HG03045 (cell line): Measurements from ENCODE around the gene TIMM22.
"Not testable (repeated sequence)": the region's sequence is repeated elsewhere in the genome, so short reads cannot be mapped to it uniquely, and the experiment has no call there.

Experiments
- ATAC-seq: cut with Tn5 transposase; IDR thresholded peaks from one replicate; pipeline ENCODE4 v1.9.1; 2021; ENCODE audit warnings: mild to moderate bottlenecking, moderate library complexity; ENCODE audit not compliant: unreplicated experiment

TIMM22 gene

DNA sequence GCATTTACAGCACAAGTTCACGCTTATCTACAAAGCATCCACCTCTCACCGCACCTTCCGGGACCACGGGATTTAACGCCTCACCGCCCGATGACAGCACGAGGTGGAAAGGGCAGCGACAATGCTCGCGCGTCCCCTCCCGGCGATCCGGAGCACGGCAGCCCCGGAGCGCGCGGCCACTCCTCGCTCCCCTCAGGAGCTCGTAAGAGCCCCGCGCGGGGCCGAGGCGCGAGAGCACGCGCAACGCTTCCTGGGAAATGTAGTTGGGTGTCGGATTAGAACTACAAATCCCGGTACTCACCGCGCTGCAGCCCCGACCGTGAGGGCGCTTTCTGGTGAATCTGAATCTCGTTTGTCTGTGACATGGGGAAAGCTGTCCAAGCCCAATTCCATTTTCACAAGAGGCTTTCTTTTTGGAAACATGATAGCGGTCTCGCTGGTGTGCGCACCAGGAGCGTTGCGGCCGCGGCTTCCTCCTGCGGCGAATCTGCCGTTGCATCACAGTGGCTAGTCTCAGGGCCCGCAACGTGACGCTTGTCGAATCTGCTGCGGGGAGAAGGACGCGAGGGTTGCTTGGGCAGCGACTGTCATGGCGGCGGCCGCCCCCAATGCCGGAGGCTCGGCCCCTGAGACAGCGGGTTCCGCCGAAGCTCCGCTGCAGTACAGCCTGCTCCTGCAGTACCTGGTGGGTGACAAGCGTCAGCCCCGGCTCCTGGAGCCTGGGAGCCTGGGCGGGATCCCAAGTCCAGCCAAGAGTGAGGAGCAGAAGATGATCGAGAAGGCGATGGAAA is at the start of gene TIMM22:
TIMM22 (plus strand) TSS at position 576 of the 791 bp plus-strand sequence; CDS start at position 590, 14 bp downstream.
- peak; percentile 90 for ATAC-seq

DNA sequence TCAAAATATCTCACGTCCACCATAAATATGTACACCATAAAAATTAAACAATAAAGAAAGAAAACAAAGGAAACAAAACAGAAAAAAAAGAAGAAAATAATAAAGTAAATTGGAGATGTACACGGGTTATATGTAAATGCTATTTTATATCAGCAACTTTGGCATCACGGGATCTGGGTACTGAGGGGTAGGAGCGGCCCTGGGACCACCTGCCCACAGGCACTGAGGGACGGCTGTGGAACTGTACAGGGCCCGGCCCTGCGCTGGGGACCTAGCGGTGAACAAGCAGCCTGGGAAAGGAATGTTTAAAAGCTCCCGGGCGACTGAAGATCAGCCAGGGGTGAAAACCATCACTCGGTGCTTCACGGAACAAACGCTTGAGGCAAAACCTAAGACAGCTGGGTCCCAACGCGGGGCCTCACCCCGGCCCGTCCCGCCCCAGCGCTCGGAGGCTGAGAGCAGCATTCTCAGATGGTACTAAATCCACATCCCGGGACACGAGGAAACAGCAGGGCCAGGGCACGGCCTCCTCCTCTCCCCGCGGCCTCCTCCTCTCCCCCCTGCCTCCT is 48.6 kb upstream of the TIMM22 start:
- ATAC-seq, result no peak

DNA sequence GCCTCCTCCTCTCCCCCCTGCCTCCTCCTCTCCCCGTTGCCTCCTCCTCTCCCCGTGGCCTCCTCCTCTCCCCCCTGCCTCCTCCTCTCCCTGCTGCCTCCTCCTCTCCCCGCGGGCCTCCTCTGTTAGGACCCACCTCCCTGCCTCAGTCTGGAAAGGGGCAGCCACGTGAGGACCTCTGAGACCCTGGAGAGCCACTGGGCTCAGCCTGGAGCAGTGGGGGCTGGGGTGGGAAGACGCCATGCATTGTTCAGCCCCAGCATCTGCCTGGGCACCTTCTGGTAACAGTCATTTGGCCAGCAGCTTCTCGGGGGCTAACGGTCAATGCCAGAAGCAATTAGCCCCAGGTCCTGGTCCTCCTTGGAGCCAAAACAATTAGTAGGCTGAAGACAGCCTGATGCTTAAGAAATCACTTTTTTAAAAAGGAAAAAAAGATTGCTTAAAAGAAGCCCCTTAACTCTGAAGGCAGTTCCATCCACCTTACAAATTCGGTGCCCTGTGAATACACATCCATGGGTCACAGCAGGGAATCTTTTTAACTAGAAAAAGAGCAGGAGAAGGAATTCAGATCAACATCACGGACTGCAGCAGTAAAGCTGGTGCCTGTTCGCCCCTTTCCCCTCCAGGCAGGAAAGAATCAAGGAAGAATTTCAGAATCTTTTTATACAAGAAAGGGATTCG is 47.2 kb upstream of the TIMM22 start:
- no peak for ATAC-seq

DNA sequence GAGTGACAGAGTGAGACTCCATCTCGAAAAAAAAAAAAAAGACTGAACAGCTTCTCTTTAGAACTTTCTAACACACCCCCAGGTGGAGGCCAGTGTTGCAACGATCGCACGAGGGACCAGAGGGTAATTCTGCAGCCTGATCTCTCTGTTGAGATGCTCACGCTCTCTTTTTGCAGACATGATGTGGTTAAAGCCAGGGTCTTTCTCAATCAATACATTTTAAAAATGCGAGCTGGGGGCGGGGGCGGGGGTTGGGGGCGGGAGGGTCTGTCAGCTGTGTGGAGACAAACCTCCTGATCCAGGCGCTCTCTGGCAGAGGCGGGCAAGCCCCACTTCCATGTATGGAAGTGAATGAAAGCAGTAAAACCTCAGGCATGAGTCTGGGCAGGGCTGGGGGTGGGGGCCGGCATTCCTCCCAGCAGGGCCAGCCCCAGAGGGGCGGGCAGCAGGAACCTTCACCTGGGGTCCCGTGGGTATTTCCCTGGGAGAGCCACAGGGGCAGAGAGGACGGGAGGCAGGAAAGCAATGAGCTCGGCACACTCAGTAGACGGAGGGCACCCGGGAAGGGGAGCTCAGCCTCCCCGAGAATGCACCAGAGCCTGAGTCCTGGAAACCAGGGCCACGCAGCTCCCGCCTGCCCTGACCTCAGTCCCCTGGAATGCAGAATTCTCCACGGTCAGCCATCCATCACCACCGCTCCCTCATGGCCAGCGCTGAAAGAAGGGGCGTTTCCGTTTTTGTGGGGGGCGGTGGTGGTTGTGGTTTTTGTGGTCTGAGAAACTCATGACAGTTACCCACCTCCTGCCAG is 45.4 kb upstream of the TIMM22 start:
- ATAC-seq, result no peak

DNA sequence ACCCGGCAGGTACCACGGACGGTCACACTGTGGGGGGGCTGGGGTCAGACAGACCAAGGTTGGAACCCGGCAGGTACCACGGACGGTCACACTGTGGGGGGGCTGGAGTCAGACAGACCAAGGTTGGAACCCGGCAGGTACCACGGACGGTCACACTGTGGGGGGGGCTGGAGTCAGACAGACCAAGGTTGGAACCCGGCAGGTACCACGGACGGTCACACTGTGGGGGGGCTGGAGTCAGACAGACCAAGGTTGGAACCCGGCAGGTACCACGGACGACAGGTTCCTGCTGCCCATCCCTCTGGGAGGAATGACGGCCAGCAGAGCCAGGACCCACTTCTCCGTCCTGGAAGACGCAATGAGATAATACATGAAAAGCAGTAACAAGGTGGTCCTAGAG is 44.3 kb upstream of the TIMM22 start:
- ATAC-seq, result not testable (repeated sequence)

DNA sequence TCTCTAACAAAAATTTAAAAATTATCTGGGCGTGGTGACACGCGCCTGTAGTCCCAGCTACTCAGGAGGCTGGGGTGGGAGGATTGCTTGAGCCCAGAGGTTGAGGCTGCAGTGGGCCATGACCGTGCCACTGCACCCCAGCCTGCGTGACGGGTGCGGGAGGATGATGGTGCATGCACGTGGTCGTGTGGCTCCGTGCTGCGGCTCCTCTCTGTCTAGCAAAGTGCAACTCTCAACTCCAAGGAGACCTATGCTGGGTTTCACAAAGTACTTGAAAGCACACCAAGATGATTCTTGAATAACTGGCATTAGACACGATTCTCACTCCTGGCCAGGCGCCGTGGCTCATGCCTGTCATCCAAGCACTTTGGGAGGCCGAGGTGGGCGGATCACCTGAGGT is 43.2 kb upstream of the TIMM22 start:
- ATAC-seq, result no peak

DNA sequence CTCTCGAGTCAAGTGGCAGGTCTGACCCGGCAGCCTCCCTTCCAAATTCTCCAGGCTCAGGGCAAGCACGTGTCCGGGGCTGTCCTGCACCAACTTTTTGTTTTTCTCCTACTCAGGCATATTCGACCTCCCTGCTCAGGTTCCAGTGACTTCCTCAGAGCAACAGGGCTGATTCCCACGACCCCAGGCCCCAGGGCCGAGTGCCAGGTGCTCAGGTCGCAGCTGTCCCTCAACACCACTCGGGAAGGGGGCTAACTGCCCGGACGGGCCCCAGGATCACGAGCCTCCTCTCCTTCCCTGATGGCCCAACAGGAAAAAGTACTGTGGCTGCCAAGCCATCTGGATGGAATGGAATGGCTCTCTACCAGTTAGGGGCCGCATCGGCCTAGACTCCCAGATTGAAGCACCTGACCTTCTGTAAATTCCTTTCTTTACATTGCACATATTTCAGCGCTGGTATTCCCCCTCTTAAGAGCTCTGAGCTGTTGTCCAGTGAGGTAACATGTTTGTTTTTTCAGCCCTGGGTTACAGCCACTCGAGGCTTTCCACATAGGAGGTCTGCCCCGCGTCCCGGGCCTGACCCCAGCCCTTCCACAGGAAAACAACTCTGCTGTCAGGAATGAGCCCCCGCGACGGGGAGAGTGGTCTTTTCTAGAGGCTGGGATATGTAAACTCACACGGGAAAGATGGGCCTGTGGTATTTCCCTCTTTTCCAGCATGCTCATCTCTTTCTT is 42.3 kb upstream of the TIMM22 start:
- no peak for ATAC-seq

DNA sequence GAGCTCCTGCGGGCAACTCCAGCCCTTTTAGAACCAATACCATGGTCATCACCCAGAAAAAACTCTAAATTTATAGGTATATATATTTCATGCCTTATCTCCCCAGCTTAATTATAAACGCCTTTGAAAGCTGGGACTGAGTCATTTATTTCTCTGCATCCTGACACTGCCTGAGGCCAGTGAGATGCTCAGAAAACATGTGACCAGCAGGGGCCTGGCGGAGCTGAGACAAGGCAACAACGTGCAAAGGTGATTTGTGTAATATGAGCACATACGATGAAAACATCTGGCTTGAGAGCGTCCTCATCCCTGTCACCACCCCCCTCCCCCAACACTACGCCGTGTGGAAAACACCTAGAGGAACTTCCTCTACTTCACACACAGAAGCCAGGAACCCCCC is 40.0 kb upstream of the TIMM22 start:
- ATAC-seq, result no peak

DNA sequence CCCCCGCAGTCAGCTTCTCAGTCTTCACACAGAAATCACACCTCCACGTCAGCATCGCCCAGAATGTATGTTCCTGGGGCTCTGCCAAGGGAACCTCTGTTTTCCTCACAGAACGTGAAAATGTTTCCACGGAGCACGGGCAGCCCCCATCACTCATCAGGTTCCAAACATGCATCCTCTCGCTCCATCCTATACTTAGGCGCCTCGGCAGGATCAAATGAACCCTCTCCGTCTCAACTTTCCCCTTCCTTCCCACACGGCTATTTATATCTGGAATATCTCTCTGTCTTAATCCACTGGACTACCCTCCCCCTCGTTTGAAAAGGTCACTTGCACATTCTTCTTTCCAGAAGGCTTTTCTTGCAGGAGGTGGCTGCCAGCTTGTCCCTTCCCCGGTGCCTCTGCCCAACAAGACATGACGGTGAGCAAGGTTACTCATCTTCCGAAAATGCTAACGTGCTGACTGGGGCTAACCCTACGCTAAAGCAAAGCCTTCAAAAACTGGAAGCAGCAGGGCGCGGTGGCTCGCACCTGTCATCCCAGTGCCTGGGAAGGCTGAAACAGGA is 39.0 kb upstream of the TIMM22 start:
- no peak for ATAC-seq

DNA sequence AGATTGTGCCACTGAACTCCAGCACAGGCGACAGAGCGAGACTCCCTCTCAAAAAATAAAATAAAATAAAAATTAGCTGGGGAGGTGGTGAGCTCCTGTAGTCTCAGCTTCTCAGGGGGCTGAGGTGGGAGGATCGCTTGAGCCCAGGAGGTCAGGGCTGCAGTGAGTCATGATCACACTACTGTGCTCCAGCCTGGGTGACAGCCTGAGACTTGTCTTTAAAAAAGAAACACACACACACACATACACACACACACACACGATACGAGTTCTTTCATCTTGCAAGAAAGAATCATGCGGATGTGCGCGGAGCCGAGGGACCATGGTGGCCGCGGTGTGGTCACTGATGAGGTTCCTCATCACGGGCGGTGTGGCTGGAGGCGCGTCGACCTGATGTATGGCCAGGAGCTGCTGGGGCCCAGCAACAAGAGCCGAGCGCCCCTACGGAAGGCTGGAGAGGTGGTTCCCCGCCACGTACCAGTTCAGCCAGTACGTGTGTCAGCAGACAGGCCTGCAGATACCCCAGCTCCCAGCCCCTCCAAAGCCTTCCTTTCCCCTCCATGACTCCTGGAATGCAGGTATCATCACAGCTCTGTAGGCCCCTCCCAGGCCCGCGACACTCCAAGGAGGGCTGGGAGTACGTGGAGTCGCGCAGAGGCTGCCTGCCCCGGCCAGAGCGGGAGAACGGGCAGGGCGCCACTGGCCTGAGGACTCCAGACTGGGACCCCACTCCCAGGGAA is 38.0 kb upstream of the TIMM22 start:
- ATAC-seq, result no peak

DNA sequence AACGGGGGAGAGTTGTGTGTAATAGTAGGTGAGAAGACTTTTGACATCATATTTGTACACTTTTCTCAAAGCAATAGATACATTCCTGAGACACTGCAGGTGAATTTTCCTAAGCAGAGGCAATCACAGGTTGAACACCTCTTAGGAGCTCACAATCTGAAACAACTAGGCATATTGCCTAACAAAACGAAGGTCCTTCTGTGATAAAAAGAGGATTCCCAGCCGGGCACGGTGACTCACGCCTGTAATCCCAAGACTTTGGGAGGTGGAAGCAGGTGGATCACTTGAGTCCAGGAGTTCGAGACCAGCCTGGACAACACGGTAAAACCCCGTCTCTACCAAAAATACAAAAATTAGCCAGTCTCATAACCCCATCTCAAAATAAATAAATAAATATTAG is 34.8 kb upstream of the TIMM22 start:
- no peak for ATAC-seq

DNA sequence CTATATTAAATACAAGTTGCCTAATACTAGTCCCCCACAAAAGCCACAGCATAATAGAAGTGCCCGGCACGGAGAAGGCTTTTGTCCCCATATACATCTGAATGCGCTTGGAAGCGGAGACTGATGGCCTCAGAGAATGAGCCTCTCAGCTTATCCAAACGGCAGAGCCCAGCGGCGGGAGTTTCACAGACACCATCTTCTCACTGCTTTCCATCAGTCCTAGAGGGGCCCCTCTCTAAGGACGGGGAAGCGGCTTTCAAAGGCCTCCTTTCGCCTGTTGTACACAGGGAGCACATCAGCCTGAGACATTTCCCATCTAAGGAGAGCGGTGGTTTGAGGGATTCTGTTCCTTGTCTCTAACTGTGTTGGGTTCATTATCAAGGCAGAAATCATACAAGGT is 34.3 kb upstream of the TIMM22 start:
- ATAC-seq, result no peak

DNA sequence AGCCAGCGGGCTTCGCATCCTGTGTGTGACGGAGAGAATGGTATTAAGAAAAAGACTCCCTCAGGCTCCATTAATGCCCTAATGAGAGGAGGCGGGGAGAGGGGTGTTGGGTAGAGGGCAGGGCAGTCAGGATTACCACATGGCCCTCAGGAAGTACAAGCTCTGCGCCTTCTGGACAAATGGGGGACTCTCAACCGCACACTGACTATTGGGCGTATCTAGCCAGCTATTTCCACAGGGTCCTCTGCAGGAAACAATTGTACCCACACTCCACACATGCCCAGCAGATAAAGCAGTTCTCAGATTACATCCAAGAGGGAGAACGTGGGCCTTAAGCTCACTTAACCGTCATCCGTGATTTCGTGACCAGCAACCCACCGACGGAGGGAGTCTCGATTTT is 32.1 kb upstream of the TIMM22 start:
- no peak for ATAC-seq

DNA sequence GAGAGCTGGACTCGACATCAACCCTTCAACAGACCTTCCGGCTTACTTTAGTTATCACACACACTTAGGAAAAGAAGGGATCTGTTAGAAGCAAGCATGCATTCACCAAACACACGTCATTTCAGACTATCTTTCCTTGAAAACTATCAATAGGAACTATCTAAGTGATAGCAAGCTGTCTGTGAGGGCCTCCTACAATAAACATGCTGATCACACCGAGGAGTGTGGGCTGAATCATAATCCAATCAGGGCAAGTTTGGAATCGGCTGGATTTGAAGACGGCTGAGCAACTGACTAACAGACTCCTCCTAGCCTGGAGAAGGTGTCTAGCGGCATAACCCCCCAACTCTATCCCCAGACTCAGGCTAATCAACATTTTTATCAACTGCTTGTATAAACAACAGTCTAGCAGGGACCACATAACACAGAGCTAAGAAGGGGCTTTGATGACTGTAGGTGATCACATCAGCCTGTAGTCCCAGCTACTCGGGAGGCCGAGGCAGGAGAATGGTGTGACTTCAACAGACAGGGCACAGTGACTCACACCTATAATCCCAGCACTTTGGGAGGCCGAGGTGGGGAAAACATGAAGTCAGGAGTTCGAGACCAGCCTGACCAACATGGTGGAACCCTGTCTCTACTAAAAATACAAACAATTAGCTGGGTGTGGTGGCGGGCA is 31.5 kb upstream of the TIMM22 start:
- no peak for ATAC-seq

DNA sequence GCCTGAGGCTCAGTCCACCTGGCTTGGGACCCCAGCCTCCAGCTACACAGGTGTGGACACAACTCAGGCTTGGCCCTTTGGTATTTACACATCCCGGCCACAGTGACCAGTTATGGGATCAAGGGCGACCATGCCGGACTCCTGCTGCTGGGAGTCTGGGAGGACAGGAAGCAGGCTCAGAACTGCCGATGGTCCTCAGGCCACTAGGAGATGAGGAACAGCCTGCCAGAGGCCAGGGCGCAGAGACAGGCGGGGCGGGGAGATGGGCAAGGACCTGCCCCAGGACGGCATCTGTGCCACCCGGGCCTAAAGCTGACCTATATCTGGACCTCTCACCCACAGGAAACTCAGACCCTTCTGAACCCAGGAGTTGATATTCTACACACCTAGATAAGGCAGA is 29.8 kb upstream of the TIMM22 start:
- no peak for ATAC-seq

DNA sequence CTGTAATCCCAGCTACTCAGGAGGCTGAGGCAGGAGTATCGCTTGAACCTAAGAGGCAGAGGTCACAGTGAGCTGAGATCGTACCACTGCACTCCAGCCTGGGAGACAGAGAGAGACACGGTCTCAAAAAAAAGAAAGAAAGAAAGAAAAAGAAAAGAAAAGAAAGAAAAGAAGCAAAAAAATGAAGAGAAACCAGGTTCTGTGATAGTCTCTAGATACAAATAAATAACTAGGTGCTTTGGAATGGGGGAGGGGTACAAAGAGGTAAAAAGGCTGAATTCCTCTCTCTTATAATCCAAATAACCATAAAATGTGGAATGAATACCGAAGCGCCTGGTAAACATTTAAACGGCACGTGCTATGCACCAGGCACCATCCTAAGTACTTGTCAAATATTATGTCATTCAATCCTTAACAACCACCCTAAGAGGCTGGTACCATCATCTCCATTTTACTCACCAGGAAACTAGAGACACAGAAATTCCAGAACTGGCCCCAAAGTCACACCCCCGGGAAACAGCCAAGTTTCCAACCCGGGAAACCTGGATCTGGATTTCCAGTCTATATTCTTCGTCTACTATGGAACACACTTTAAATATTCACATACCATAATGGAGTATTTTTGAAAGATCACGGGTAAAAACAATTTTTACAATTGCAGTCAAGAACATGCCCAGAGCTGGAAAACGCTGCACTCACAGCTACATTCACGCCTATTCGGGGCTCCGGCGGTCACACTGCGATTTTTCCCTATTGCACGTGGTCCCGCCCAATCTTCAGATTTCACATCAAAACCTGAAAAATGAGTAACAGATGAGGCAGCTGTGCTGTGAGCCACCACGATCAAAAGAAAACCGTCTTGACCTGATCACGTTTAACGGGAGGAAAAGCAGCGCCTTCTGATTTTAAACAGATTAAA is 27.9 kb upstream of the TIMM22 start:
- ATAC-seq, result no peak

DNA sequence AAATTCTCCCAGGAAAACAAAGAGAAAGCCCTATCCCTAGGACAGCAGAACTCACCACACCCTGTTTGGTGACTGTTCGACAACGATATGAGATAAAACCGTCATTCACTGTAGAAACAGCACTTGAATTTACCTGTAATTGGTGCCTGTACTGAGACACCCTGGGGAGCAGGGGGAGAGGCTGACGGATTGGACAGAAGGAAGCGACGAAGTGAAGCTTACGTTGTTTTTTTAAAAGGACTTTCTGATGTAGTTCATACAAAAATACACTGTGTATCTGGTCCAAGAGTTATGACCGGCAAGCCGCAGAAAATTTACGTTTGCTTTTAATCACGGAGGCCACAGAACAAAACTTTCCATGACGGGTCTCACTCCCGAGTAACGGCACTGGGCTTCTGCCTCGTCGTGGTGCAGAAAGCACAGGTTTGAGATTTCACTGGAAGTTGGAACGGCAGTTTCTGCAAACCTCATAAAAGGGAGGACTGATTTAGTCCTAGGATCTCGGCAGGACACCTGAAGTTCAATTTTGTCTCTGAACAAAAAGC is 27.0 kb upstream of the TIMM22 start:
- ATAC-seq, result no peak

DNA sequence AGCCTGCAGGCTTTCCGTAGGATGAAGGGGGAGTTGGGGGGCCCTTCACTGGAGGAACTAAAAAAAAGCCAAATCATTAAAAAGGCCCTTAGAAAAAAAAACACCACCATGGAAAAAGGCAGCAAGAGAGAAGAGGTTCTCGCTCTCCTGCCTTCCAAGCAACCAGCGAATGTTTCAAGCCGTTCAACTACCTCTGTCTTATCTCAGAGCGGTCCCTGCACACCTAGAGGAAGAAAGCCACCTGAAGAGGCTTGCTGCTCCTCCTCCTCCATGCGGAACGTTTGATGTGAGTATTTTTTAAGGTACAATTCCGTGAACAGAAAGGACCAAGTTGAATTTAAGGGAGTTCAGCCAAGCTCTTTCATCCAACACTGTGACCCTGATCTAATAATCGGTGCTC is 26.6 kb upstream of the TIMM22 start:
- no peak for ATAC-seq
